PC-9 (cell line): ENCODE results near the gene CRADD. TPM values are rescaled to one million over a fixed set of nuclear protein-coding genes. Genes with fewer than 3 reads are reported as not detected.

Source experiments
- BruUV-seq: library from RNA; stranded (reverse); fragments of 400-500 nt; replicated peaks from 2 replicates; lab custom pipeline; 2021; lab: Mats Ljungman, UMichigan
- CTCF ChIA-PET: fragments of 300-600 bp; sonication (Branson Sonifier 250); formaldehyde crosslinking; loops from one replicate; lab custom pipeline; 2022; ENCODE audit warnings: antibody characterized with exemption; lab: Charles Lee
- POLR2A ChIA-PET: fragments of 300-600 bp; sonication (Branson Sonifier 250); formaldehyde crosslinking; loops from one replicate; lab custom pipeline; 2022; ENCODE audit warnings: antibody characterized with exemption; ENCODE audit not compliant: unreplicated experiment; lab: Charles Lee
- DNase-seq, 2 experiments: peaks; one replicate each; pipeline versions ENCODE4 v3.0.0 to v3.0.0-alpha.2; 2015 to 2022; ENCODE audit warnings: mixed read lengths in 1 of 2
- H2AFZ ChIP-seq: fragments of 200-600 bp; sonication (generic); 2 replicates; pipeline ENCODE4 v1.8.1; 2017; ENCODE audit warnings: antibody characterized with exemption
- H3F3A ChIP-seq: fragments of 200-600 bp; sonication (generic); 2 replicates; pipeline ENCODE4 v1.8.1; 2017; ENCODE audit warnings: antibody characterized with exemption, mild to moderate bottlenecking, low read depth; ENCODE audit not compliant: insufficient read depth
- H3K27ac ChIP-seq: fragments of 200-600 bp; sonication (generic); 2 replicates; pipeline ENCODE4 v1.6.1; 2016; ENCODE audit warnings: mixed run types
- H3K27me3 ChIP-seq: fragments of 200-600 bp; sonication (generic); 2 replicates; pipeline ENCODE4 v1.6.1; 2016; ENCODE audit warnings: low read depth, mixed run types; ENCODE audit not compliant: insufficient read depth
- H3K36me3 ChIP-seq: fragments of 200-600 bp; sonication (generic); 2 replicates; pipeline ENCODE4 v1.6.1; 2016; ENCODE audit warnings: low read depth, mixed run types
- H3K4me1 ChIP-seq: fragments of 200-600 bp; sonication (generic); replicated peaks from 2 replicates; pipeline ENCODE4 v1.6.1; 2016; ENCODE audit warnings: mixed run types; ENCODE audit not compliant: insufficient read depth
- H3K4me2 ChIP-seq: fragments of 200-600 bp; sonication (generic); 2 replicates; pipeline ENCODE4 v1.6.1; 2017; ENCODE audit warnings: mixed run types
- H3K4me3 ChIP-seq: fragments of 200-600 bp; sonication (generic); 2 replicates; pipeline ENCODE4 v1.6.1; 2016; ENCODE audit warnings: mixed run types
- H3K79me2 ChIP-seq: fragments of 200-600 bp; sonication (generic); 2 replicates; pipeline ENCODE4 v1.6.1; 2017; ENCODE audit warnings: low read depth, mixed run types
- H3K9me2 ChIP-seq: fragments of 200-600 bp; sonication (generic); 2 replicates; pipeline ENCODE4 v1.8.1; 2017; ENCODE audit warnings: mild to moderate bottlenecking; ENCODE audit not compliant: insufficient read depth
- H3K9me3 ChIP-seq: fragments of 200-600 bp; sonication (generic); 2 replicates; pipeline ENCODE4 v1.8.1; 2016; ENCODE audit warnings: low read depth; ENCODE audit not compliant: insufficient read depth
- H4K20me1 ChIP-seq: fragments of 200-600 bp; sonication (generic); 2 replicates; pipeline ENCODE4 v1.8.1; 2017; ENCODE audit not compliant: insufficient read depth
- CTCF ChIP-seq: fragments of 200-600 bp; sonication (generic); conservative IDR thresholded peaks from 2 replicates; pipeline ENCODE4 v1.6.1; 2017; ENCODE audit warnings: mixed run types, antibody characterized with exemption, mild to moderate bottlenecking, moderate library complexity
- EZH2 ChIP-seq: fragments of 200-600 bp; sonication (generic); IDR thresholded peaks from 2 replicates; pipeline ENCODE4 v1.8.0; 2017; ENCODE audit warnings: antibody characterized with exemption, low read depth
- intact Hi-C: fragments of 100-400 bp; cut with micrococcal nuclease; formaldehyde crosslinking; loops from one replicate; pipeline ENCODE4 v1.10.0; 2022; ENCODE audit not compliant: unreplicated experiment
- total RNA-seq: library from RNA; stranded (reverse); gene quantifications from 2 replicates; pipeline ENCODE4 v1.2.3, GENCODE V29; 2021

CRADD gene
- total RNA-seq, 1 experiment from 2014 or later, result 7.6 TPM

GRCh38 chr12:93663006-93663728, 14.0 kb upstream of the CRADD start:
- Histone ChIP-seq H3K27me3 (no peaks in the 10 kb centered on the region), H3F3A (no peaks in the 10 kb centered on the region), H3K36me3 (no peaks in the 10 kb centered on the region), H3K27ac (no peak overlapping the region), H3K9me2 (0 out of 2 replicates have a peak, but pooled peaks cover 3% of the 10 kb centered on the region), H3K4me3 (no peak overlapping the region), H3K79me2 (no peaks in the 10 kb centered on the region), H3K9me3 (no peaks in the 10 kb centered on the region), H4K20me1 (no peaks in the 10 kb centered on the region), H2AFZ (0 out of 2 replicates have a peak overlapping the region, but pooled peaks have one; percentile 61), H3K4me2 (no peak overlapping the region), H3K4me1 (no peaks in the 10 kb centered on the region)
- no peak for DNase-seq
- intact Hi-C loops, result no loop called here
- ChIA-PET POLR2A (no interaction called here), CTCF (no interaction called here)
- TF ChIP-seq EZH2, result no peak
- TF ChIP-seq CTCF, result no peak
- no TSS peak for BruUV-seq

GRCh38 chr12:93663729-93664084, 13.5 kb upstream of the CRADD start:
- Histone ChIP-seq H3K9me2 (0 out of 2 replicates have a peak, but pooled peaks cover 3% of the 10 kb centered on the region), H3K4me1 (no peaks in the 10 kb centered on the region), H3K9me3 (no peaks in the 10 kb centered on the region), H2AFZ (no peak overlapping the region), H3K27ac (no peak overlapping the region), H4K20me1 (no peaks in the 10 kb centered on the region), H3K4me2 (no peak overlapping the region), H3K27me3 (no peaks in the 10 kb centered on the region), H3K79me2 (no peaks in the 10 kb centered on the region), H3K4me3 (no peak overlapping the region), H3F3A (no peaks in the 10 kb centered on the region), H3K36me3 (no peaks in the 10 kb centered on the region)
- no peak for DNase-seq
- ChIA-PET CTCF (no interaction called here), POLR2A (no interaction called here)
- no TSS peak for BruUV-seq
- TF ChIP-seq CTCF (no peak), EZH2 (no peak)
- intact Hi-C loops, result no loop called here

- no TSS peak for BruUV-seq
- no peak overlapping the region for H2AFZ ChIP-seq
- no peak for DNase-seq
- no peaks in the 10 kb centered on the region for H3K4me1 ChIP-seq
- no peak overlapping the region for H3K27ac ChIP-seq
- H3K4me3 ChIP-seq, result no peak overlapping the region
- H3F3A ChIP-seq, result no peaks in the 10 kb centered on the region
- H4K20me1 ChIP-seq, result no peaks in the 10 kb centered on the region
- H3K27me3 ChIP-seq, result no peaks in the 10 kb centered on the region
- TF ChIP-seq CTCF (no peak), EZH2 (no peak)
- no peaks in the 10 kb centered on the region for H3K79me2 ChIP-seq
- 0 out of 2 replicates have a peak, but pooled peaks cover 3% of the 10 kb centered on the region for H3K9me3 ChIP-seq
- CTCF ChIA-PET, result no interaction called here
- POLR2A ChIA-PET, result no interaction called here
- 0 out of 2 replicates have a peak, but pooled peaks cover 3% of the 10 kb centered on the region for H3K9me2 ChIP-seq
- intact Hi-C loops, result no loop called here
- no peak overlapping the region for H3K4me2 ChIP-seq
- no peaks in the 10 kb centered on the region for H3K36me3 ChIP-seq
Measured at GRCh38 chr12:93664573-93665138, 12.5 kb upstream of the CRADD start.
